GM18861 (cell line): ENCODE measurements around the gene FAM47B.

Experiments used
- ATAC-seq: cut with Tn5 transposase; IDR thresholded peaks from one replicate; pipeline ENCODE4 v1.9.1; 2021; ENCODE audit not compliant: unreplicated experiment

Gene FAM47B

GRCh38 chrX:34942496-34942895, at the start of gene FAM47B:
Gene FAM47B, plus strand, starts transcription at chrX:34942796. Its CDS starts 36 bp downstream, at chrX:34942832.
- ATAC-seq, result no peak

- ATAC-seq, result no peak
Observed at GRCh38 chrX:34893741-34894140, 48.9 kb upstream of the FAM47B start.

- no peak for ATAC-seq
Observed at GRCh38 chrX:34900691-34901090, 41.9 kb upstream of the FAM47B start.

GRCh38 chrX:34901761-34902160, 40.8 kb upstream of the FAM47B start:
- no peak for ATAC-seq

- no peak for ATAC-seq
Observed at GRCh38 chrX:34903316-34903715, 39.3 kb upstream of the FAM47B start.

- ATAC-seq, result no peak
Observed at GRCh38 chrX:34909151-34909550, 33.4 kb upstream of the FAM47B start.

- ATAC-seq, result no peak
Observed at GRCh38 chrX:34915463-34916225, 27.0 kb upstream of the FAM47B start.

- no peak for ATAC-seq
Observed at GRCh38 chrX:34917146-34917545, 25.4 kb upstream of the FAM47B start.

- ATAC-seq, result no peak
Observed at GRCh38 chrX:34918091-34918736, 24.4 kb upstream of the FAM47B start.

- ATAC-seq, result no peak
Observed at GRCh38 chrX:34918856-34919255, 23.7 kb upstream of the FAM47B start.

- ATAC-seq, result no peak
Observed at GRCh38 chrX:34927866-34928265, 14.7 kb upstream of the FAM47B start.

GRCh38 chrX:34943235-34943634, 639 bp downstream of the FAM47B start:
- ATAC-seq, result no peak

- no peak for ATAC-seq
Observed at GRCh38 chrX:34956916-34957315, 14.3 kb downstream of the FAM47B start.

- ATAC-seq, result no peak
Observed at GRCh38 chrX:34961662-34962061, 19.1 kb downstream of the FAM47B start.

GRCh38 chrX:34972206-34972605, 29.6 kb downstream of the FAM47B start:
- ATAC-seq, result no peak

- no peak for ATAC-seq
Observed at GRCh38 chrX:34978171-34978570, 35.6 kb downstream of the FAM47B start.

- no peak for ATAC-seq
Observed at GRCh38 chrX:34987646-34988045, 45.0 kb downstream of the FAM47B start.
